Activated CD4-positive, alpha-beta T cell treated with anti-CD3 and anti-CD28 coated beads for 48 hours (primary cell): Measurements from ENCODE around the gene CCL17.
"Not testable (repeated sequence)": the region's sequence is repeated elsewhere in the genome, so short reads cannot be mapped to it uniquely, and the experiment has no call there.

Experiments used
- DNase-seq: peaks from one replicate; pipeline ENCODE4 v3.0.0-alpha.2; 2020

CCL17 gene

GRCh38 chr16:57435838-57436237 is 31.3 kb downstream of the CCL17 start:
- DNase-seq = no peak

- DNase-seq = not testable (repeated sequence)
Measured at GRCh38 chr16:57439947-57440346, 35.4 kb downstream of the CCL17 start.

- DNase-seq = not testable (repeated sequence)
Measured at GRCh38 chr16:57440551-57440950, 36.0 kb downstream of the CCL17 start.

GRCh38 chr16:57444711-57445110 is 40.1 kb downstream of the CCL17 start:
- DNase-seq = no peak

- no peak for DNase-seq
Measured at GRCh38 chr16:57445510-57445909, 40.9 kb downstream of the CCL17 start.

GRCh38 chr16:57446531-57447185 is 42.1 kb downstream of the CCL17 start:
- DNase-seq = peak; percentile 35

- peak; percentile 95 for DNase-seq
Measured at GRCh38 chr16:57447186-57447962, 42.8 kb downstream of the CCL17 start, which contains the start of the genes CIAPIN1 and COQ9. Gene CIAPIN1 (minus strand): TSS chr16:57447385. CDS start chr16:57440928, 6,457 bp downstream. Gene COQ9 (plus strand): TSS chr16:57447479. CDS start chr16:57447506, 27 bp downstream.

- DNase-seq = no peak
Measured at GRCh38 chr16:57452021-57452420, 47.5 kb downstream of the CCL17 start.

GRCh38 chr16:57462209-57462977 is 57.8 kb downstream of the CCL17 start, which contains the start of gene POLR2C:
Gene POLR2C (plus strand): TSS chr16:57462679. CDS start chr16:57462725, 46 bp downstream.
- peak; percentile 95 for DNase-seq

GRCh38 chr16:57462978-57463362 is 58.4 kb downstream of the CCL17 start:
- DNase-seq = no peak

- DNase-seq = no peak
Measured at GRCh38 chr16:57464523-57464922, 60.0 kb downstream of the CCL17 start.
